GM23338 (cell line): Measurements from ENCODE around the gene GRID2IP. TPM values are rescaled to one million over a fixed set of nuclear protein-coding genes. Genes with fewer than 3 reads are reported as not detected.
"Not testable (repeated sequence)": the region's sequence is repeated elsewhere in the genome, so short reads cannot be mapped to it uniquely, and the experiment has no call there.

Experiments
- ATAC-seq: fragments of 200-7000 bp; cut with Tn5 transposase; 3 replicates; pipeline ENCODE4 v1.9.1; 2020
- DNase-seq: peaks from one replicate; pipeline ENCODE4 v3.0.0-alpha.2; 2015; ENCODE audit warnings: low spot score
- H2AFZ ChIP-seq: fragments of 200-600 bp; sonication (generic); 2 replicates; pipeline ENCODE4 v1.8.0; 2016; ENCODE audit warnings: antibody characterized with exemption, mild to moderate bottlenecking, moderate library complexity
- H3F3A ChIP-seq: fragments of 200-600 bp; sonication (generic); replicated peaks from 2 replicates; pipeline ENCODE4 v1.8.0; 2017; ENCODE audit warnings: antibody characterized with exemption, mixed run types, low read depth
- H3K27ac ChIP-seq: fragments of 200-600 bp; sonication (generic); 2 replicates; pipeline ENCODE4 v1.6.1; 2016; ENCODE audit warnings: low read depth
- H3K27me3 ChIP-seq: fragments of 200-600 bp; sonication (generic); 2 replicates; pipeline ENCODE4 v1.8.0; 2016; ENCODE audit warnings: mild to moderate bottlenecking, mixed run types, moderate library complexity; ENCODE audit not compliant: insufficient read depth
- H3K36me3 ChIP-seq: fragments of 200-600 bp; sonication (generic); 2 replicates; pipeline ENCODE4 v1.8.0; 2016; ENCODE audit warnings: mild to moderate bottlenecking; ENCODE audit not compliant: insufficient read depth
- H3K4me1 ChIP-seq: fragments of 200-600 bp; sonication (generic); 2 replicates; pipeline ENCODE4 v1.8.0; 2016; ENCODE audit warnings: mild to moderate bottlenecking, moderate library complexity; ENCODE audit not compliant: insufficient read depth
- H3K4me2 ChIP-seq: fragments of 200-600 bp; sonication (generic); 2 replicates; pipeline ENCODE4 v1.7.1; 2017; ENCODE audit warnings: mixed run types
- H3K4me3 ChIP-seq: fragments of 200-600 bp; sonication (generic); 2 replicates; pipeline ENCODE4 v1.6.1; 2016; ENCODE audit warnings: mixed run types
- H3K79me2 ChIP-seq: fragments of 200-600 bp; sonication (generic); replicated peaks from 2 replicates; pipeline ENCODE4 v1.8.0; 2017; ENCODE audit warnings: mild to moderate bottlenecking; ENCODE audit not compliant: insufficient read depth
- H3K9me2 ChIP-seq: fragments of 200-600 bp; sonication (generic); 2 replicates; pipeline ENCODE4 v1.8.0; 2017; ENCODE audit not compliant: insufficient read depth
- H4K20me1 ChIP-seq: fragments of 200-600 bp; sonication (generic); replicated peaks from 2 replicates; pipeline ENCODE4 v1.8.0; 2017; ENCODE audit warnings: mild to moderate bottlenecking; ENCODE audit not compliant: insufficient read depth
- H3K27ac Mint-ChIP-seq: 2 replicates; pipeline ENCODE4 v1.8.0; 2020; ENCODE audit warnings: inconsistent platforms, mild to moderate bottlenecking, moderate library complexity, mixed read lengths
- H3K27me3 Mint-ChIP-seq: 3 replicates; pipeline ENCODE4 v1.8.0; 2022; ENCODE audit warnings: low read depth, mild to moderate bottlenecking, moderate library complexity, mixed read lengths, inconsistent platforms; ENCODE audit not compliant: insufficient read depth, poor library complexity
- H3K36me3 Mint-ChIP-seq: 3 replicates; pipeline ENCODE4 v1.8.0; 2021; ENCODE audit warnings: low read depth, mild to moderate bottlenecking, inconsistent platforms, moderate library complexity, mixed read lengths
- H3K4me1 Mint-ChIP-seq: 3 replicates; pipeline ENCODE4 v1.8.0; 2020; ENCODE audit warnings: mild to moderate bottlenecking, inconsistent platforms, mixed read lengths
- H3K4me3 Mint-ChIP-seq: 3 replicates; pipeline ENCODE4 v1.8.0; 2021; ENCODE audit warnings: moderate library complexity, mild to moderate bottlenecking, inconsistent platforms, mixed read lengths
- H3K9me3 Mint-ChIP-seq: 3 replicates; pipeline ENCODE4 v1.8.0; 2020; ENCODE audit warnings: moderate library complexity, mild to moderate bottlenecking, inconsistent platforms, mixed read lengths
- EZH2 ChIP-seq: fragments of 200-600 bp; sonication (generic); IDR thresholded peaks from one replicate; pipeline ENCODE4 v1.8.0; 2017; ENCODE audit warnings: antibody characterized with exemption, mild to moderate bottlenecking, low read depth; ENCODE audit not compliant: unreplicated experiment
- POLR2AphosphoS5 ChIP-seq: IDR thresholded peaks from 2 replicates; pipeline ENCODE4 v1.6.1; 2016; ENCODE audit warnings: antibody characterized with exemption, low read depth
- polyA plus RNA-seq: library from polyadenylated mRNA; unstranded; fragments of >200 nt; fragmentation: Nextera tagmentation; extraction: Ambion mirVana; gene quantifications from 2 replicates; pipeline ENCODE4 v1.2.1, GENCODE V29; 2016
- total RNA-seq: library from RNA; depleted of rRNA; stranded (reverse); fragments of >200 nt; shearing (Covaris generic); gene quantifications from 2 replicates; pipeline ENCODE4 v1.2.3, GENCODE V29; 2014
- TF ChIP-seq, protein P1 (sequence below): IDR thresholded peaks from one replicate; pipeline ENCODE4 v1.6.1; 2018; ENCODE audit warnings: antibody characterized with exemption; ENCODE audit not compliant: unreplicated experiment
- TF ChIP-seq, protein P2 (sequence below): fragments of 250-450 bp; sonication (Bioruptor Pico); IDR thresholded peaks from 2 replicates; pipeline ENCODE4 v1.5.0; 2020; ENCODE audit warnings: mild to moderate bottlenecking, moderate library complexity
- TF ChIP-seq, protein P3 (sequence below): IDR thresholded peaks from 2 replicates; pipeline ENCODE4 v1.6.1; 2016; ENCODE audit warnings: antibody characterized with exemption

The GRID2IP gene
- total and polyA plus RNA-seq, 2 experiments from 2014 or later = 0.73 to 1.5 TPM

DNA sequence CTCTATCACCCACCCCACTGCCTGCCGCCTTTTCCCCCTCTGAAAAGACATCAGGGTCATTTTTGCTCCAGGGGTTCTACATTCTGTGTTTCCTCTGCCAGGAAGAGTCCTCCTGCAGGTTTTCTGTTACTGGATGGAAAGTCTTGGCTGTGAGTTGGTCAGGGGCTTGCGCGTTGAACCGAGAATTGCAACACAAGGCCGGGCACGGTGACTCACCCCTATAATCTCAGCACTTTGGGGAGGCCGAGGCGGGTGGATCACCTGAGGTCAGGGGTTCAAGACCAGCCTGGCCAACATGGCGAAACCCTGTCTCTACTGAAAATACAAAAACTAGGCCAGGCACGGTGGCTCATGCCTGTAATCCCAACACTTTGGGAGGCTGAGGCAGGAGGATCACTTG, 100.7 kb downstream of the GRID2IP start:
- DNase-seq, H3K9me3 Mint-ChIP-seq, H3K4me1 Mint-ChIP-seq, H3K4me3 ChIP-seq, H3K36me3 ChIP-seq, H3F3A ChIP-seq, ATAC-seq, H3K27me3 ChIP-seq, H3K36me3 Mint-ChIP-seq, H3K4me2 ChIP-seq, H3K27ac Mint-ChIP-seq, H3K4me1 ChIP-seq, H2AFZ ChIP-seq, H3K27ac ChIP-seq, H3K9me2 ChIP-seq: not testable (repeated sequence)
- Histone ChIP-seq H4K20me1 (peaks cover 10% of the 10 kb centered on the region), H3K79me2 (peaks cover 13% of the 10 kb centered on the region)
- peak overlapping the region; percentile 9; the same call in 1 of the 3 replicates for H3K4me3 Mint-ChIP-seq
- peaks cover 14% of the 10 kb centered on the region for H3K27me3 Mint-ChIP-seq

DNA sequence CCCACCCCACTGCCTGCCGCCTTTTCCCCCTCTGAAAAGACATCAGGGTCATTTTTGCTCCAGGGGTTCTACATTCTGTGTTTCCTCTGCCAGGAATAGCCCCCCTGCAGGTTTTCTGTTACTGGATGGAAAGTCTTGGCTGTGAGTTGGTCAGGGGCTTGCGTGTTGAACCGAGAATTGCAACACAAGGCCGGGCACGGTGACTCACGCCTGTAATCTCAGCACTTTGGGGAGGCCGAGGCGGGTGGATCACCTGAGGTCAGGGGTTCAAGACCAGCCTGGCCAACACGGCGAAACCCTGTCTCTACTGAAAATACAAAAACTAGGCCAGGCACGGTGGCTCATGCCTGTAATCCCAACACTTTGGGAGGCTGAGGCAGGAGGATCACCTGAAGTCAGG, 101.4 kb downstream of the GRID2IP start:
- H3F3A ChIP-seq, DNase-seq, H3K27ac Mint-ChIP-seq, H2AFZ ChIP-seq, H3K4me3 ChIP-seq, H3K9me2 ChIP-seq, H3K27me3 ChIP-seq, H3K4me1 ChIP-seq, H3K9me3 Mint-ChIP-seq, H3K27ac ChIP-seq, ATAC-seq, H3K4me1 Mint-ChIP-seq, H3K4me2 ChIP-seq, H3K4me3 Mint-ChIP-seq: not testable (repeated sequence)
- H4K20me1 ChIP-seq = peaks cover 15% of the 10 kb centered on the region
- Mint-ChIP-seq H3K36me3 (peaks cover 17% of the 10 kb centered on the region), H3K27me3 (peaks cover 14% of the 10 kb centered on the region)
- peaks cover 20% of the 10 kb centered on the region for H3K79me2 ChIP-seq
- peaks cover 11% of the 10 kb centered on the region for H3K36me3 ChIP-seq

DNA sequence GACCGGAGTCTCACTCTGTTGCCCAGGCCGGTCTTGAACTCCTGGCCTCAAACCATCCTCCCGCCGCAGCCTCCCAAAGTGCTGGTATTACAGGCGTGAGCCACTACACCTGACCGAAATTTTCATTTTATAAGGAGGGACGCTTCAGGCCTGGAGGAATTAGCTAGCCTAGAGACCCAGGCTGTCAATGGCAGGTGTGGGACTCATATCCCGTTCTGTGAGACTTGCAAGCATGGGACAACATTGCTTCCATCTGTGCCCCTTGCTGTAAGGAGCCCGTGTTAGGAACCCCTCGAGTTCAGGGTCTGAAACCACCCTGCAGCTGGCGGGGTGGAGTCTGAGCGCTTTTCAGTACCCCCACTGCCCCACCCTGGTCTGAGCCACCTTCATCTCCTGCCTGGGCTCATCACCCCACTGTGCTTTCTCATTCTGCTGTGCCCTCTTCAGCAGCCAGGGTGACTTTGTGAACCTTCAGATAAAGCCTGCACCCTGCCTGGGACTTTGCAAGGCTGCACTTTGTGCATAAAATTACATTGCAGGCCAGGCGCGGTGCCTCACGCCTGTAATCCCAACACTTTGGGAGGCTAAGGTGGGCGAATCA, 102.2 kb downstream of the GRID2IP start:
- ATAC-seq = no peak
- Histone ChIP-seq H3K27ac (no peak overlapping the region), H3K79me2 (peaks cover 28% of the 10 kb centered on the region), H3K4me1 (no peaks in the 10 kb centered on the region; the same call in 1 of the 2 replicates), H3K36me3 (peaks cover 20% of the 10 kb centered on the region), H3F3A (0 out of 2 replicates have a peak, but pooled peaks cover 8% of the 10 kb centered on the region), H2AFZ (no peak overlapping the region), H3K4me3 (peak overlapping the region; percentile 81), H3K9me2 (no peaks in the 10 kb centered on the region), H3K4me2 (peak overlapping the region; percentile 77; the same call in 1 of the 2 replicates), H3K27me3 (no peaks in the 10 kb centered on the region), H4K20me1 (peaks cover 18% of the 10 kb centered on the region)
- no peaks in the 10 kb centered on the region; the same call in 2 of the 3 replicates for H3K4me1 Mint-ChIP-seq
- H3K27me3 Mint-ChIP-seq = peaks cover 14% of the 10 kb centered on the region
- peaks cover 25% of the 10 kb centered on the region for H3K36me3 Mint-ChIP-seq
- H3K27ac Mint-ChIP-seq = no peak overlapping the region
- peak; percentile 14 for DNase-seq
- peak overlapping the region; percentile 92; the same call in 2 of the 3 replicates for H3K4me3 Mint-ChIP-seq
- H3K9me3 Mint-ChIP-seq = peaks cover 5% of the 10 kb centered on the region; the same call in 1 of the 3 replicates
- TF ChIP-seq EZH2 (no peak), POLR2AphosphoS5 (no peak)
- TF ChIP-seq, protein P1, sequence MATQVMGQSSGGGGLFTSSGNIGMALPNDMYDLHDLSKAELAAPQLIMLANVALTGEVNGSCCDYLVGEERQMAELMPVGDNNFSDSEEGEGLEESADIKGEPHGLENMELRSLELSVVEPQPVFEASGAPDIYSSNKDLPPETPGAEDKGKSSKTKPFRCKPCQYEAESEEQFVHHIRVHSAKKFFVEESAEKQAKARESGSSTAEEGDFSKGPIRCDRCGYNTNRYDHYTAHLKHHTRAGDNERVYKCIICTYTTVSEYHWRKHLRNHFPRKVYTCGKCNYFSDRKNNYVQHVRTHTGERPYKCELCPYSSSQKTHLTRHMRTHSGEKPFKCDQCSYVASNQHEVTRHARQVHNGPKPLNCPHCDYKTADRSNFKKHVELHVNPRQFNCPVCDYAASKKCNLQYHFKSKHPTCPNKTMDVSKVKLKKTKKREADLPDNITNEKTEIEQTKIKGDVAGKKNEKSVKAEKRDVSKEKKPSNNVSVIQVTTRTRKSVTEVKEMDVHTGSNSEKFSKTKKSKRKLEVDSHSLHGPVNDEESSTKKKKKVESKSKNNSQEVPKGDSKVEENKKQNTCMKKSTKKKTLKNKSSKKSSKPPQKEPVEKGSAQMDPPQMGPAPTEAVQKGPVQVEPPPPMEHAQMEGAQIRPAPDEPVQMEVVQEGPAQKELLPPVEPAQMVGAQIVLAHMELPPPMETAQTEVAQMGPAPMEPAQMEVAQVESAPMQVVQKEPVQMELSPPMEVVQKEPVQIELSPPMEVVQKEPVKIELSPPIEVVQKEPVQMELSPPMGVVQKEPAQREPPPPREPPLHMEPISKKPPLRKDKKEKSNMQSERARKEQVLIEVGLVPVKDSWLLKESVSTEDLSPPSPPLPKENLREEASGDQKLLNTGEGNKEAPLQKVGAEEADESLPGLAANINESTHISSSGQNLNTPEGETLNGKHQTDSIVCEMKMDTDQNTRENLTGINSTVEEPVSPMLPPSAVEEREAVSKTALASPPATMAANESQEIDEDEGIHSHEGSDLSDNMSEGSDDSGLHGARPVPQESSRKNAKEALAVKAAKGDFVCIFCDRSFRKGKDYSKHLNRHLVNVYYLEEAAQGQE = no peak
- TF ChIP-seq, protein P2, sequence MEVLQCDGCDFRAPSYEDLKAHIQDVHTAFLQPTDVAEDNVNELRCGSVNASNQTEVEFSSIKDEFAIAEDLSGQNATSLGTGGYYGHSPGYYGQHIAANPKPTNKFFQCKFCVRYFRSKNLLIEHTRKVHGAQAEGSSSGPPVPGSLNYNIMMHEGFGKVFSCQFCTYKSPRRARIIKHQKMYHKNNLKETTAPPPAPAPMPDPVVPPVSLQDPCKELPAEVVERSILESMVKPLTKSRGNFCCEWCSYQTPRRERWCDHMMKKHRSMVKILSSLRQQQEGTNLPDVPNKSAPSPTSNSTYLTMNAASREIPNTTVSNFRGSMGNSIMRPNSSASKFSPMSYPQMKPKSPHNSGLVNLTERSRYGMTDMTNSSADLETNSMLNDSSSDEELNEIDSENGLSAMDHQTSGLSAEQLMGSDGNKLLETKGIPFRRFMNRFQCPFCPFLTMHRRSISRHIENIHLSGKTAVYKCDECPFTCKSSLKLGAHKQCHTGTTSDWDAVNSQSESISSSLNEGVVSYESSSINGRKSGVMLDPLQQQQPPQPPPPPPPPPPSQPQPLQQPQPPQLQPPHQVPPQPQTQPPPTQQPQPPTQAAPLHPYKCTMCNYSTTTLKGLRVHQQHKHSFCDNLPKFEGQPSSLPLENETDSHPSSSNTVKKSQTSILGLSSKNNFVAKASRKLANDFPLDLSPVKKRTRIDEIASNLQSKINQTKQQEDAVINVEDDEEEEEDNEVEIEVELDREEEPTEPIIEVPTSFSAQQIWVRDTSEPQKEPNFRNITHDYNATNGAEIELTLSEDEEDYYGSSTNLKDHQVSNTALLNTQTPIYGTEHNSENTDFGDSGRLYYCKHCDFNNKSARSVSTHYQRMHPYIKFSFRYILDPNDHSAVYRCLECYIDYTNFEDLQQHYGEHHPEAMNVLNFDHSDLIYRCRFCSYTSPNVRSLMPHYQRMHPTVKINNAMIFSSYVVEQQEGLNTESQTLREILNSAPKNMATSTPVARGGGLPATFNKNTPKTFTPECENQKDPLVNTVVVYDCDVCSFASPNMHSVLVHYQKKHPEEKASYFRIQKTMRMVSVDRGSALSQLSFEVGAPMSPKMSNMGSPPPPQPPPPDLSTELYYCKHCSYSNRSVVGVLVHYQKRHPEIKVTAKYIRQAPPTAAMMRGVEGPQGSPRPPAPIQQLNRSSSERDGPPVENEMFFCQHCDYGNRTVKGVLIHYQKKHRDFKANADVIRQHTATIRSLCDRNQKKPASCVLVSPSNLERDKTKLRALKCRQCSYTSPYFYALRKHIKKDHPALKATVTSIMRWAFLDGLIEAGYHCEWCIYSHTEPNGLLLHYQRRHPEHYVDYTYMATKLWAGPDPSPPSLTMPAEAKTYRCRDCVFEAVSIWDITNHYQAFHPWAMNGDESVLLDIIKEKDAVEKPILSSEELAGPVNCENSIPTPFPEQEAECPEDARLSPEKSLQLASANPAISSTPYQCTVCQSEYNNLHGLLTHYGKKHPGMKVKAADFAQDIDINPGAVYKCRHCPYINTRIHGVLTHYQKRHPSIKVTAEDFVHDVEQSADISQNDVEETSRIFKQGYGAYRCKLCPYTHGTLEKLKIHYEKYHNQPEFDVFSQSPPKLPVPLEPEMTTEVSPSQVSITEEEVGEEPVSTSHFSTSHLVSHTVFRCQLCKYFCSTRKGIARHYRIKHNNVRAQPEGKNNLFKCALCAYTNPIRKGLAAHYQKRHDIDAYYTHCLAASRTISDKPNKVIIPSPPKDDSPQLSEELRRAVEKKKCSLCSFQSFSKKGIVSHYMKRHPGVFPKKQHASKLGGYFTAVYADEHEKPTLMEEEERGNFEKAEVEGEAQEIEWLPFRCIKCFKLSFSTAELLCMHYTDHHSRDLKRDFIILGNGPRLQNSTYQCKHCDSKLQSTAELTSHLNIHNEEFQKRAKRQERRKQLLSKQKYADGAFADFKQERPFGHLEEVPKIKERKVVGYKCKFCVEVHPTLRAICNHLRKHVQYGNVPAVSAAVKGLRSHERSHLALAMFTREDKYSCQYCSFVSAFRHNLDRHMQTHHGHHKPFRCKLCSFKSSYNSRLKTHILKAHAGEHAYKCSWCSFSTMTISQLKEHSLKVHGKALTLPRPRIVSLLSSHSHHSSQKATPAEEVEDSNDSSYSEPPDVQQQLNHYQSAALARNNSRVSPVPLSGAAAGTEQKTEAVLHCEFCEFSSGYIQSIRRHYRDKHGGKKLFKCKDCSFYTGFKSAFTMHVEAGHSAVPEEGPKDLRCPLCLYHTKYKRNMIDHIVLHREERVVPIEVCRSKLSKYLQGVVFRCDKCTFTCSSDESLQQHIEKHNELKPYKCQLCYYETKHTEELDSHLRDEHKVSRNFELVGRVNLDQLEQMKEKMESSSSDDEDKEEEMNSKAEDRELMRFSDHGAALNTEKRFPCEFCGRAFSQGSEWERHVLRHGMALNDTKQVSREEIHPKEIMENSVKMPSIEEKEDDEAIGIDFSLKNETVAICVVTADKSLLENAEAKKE (CRISPR knock-in tag) = no peak
- TF ChIP-seq, protein P3, sequence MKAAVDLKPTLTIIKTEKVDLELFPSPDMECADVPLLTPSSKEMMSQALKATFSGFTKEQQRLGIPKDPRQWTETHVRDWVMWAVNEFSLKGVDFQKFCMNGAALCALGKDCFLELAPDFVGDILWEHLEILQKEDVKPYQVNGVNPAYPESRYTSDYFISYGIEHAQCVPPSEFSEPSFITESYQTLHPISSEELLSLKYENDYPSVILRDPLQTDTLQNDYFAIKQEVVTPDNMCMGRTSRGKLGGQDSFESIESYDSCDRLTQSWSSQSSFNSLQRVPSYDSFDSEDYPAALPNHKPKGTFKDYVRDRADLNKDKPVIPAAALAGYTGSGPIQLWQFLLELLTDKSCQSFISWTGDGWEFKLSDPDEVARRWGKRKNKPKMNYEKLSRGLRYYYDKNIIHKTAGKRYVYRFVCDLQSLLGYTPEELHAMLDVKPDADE = no peak
